ENCODE data around the gene POLE.
A peak's percentile ranks its signal among the peaks of the same experiment; 100 is the strongest.
"Not testable (repeated sequence)": the region's sequence is repeated elsewhere in the genome, so short reads cannot be mapped to it uniquely, and the experiment has no call there.

The POLE gene

DNA sequence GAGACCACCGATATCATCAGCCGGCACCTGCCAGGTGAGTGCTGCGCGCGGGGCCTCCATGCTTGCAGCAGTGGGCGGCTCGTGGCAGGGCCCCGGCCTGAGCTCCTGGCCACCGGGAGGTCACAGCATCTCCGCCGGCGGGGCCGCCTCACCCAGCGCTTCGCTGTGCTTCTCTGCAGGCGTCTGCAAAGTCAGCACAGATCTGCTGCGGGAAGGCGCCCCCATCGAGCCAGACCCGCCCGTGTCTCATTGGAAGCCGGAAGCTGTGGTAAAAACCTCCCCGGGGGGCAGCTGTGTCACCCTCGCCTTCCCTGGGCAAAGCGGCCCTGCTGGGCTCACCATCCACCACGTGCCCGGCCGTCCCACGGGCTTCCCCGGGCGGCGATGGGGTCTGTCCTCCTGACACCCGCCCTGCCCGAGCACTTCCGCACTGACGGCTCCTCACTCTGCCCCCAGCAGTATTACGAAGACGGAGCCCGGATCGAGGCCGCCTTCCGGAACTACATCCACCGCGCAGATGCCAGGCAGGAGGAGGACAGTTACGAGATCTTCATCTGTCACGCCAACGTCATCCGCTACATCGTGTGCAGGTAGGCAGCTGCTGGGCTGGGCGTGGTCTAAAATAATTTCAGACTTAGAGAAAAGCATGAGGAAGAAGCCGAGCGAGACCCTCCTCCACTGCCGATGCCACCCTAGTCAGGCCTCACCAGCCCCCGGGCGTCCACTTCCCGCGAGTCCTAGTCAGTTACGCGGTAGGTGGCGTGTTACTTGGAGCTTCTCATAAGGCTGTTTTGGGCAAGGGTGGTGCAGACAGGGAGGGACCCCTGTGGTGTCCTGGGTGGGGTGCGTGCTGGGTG, 30.6 kb upstream of the POLE start:
- no peak for DNase-seq (ENCODE audit: low spot score)

DNA sequence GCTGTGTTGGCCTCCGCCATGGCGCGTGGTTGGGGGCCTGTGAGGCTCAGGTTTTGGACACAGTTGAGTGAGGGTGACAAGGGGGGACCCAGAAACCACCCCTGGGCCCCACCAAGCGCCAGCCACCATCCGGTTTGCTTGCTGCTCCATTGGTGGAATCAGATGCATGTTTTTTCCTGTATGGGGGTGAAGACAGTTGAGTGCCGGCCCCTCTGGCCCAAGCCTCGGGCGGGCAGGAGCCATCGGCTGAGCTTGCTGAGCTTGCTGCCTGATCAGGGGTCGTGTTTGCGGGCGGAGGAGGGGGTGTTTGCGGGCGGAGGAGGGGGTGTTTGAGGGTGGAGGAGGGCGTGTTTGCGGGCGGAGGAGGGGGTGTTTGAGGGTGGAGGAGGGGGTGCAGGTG, 29.9 kb upstream of the POLE start:
- no peak for DNase-seq (ENCODE audit: low spot score)

DNA sequence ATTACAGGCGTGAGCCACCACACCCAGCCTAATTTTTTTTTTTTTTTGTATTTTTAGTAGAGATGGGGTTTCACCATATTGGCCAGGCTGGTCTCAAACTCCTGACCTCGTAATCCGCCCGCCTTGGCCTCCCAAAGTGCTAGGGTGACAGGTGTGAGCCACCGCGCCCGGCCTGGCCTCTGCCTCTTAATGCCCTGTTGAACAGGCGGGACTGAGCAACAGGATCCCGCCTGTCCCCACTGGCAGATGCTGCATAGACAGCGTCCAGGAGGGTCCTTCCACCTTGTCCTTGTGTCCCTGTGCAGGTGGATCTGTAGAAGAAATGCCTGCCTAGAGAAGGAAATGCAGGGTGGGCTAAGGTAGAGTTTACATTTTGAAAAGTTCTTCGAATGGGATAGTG, 29.2 kb upstream of the POLE start:
- DNase-seq (ENCODE audit: low spot score): no peak

DNA sequence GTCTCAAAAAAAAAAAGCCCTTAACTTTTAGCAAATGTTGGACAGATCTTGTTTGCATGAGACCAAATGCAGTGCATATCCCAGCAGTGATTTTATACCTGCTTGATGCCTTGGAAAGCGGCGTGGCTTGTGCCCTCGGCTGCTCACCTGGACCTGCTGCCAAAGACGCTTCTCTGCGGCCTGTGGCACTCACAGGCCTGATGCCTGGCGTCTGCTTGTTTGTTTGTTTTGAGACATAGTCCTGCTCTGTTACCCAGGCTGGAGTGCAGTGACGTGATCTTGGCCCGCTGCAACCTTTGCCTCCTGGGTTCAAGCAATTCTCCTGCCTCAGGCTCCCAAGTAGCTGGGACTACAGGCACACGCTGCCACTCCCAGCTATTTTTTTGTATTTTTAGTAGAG, 28.7 kb upstream of the POLE start:
- DNase-seq (ENCODE audit: low spot score): no peak

DNA sequence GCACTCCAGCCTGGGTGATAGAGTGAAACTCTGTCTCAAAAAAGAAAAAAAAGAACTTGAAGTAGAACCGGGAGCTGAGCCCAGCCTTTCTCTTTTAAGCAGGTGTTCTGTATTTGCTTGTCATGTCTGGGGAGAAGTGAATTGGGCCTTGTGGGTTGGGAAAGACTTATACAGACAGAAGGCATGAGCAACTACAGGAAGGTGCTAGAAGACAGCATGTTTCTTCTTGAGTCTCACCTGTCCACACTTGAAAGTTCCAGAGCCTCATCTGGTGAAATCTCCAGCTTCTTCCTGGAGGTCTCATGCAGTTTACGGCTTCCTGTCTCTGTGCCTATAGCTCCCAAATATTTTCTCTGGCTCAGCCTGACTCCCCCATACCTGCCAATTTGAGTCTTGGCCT, 26.0 kb upstream of the POLE start:
- DNase-seq (ENCODE audit: low spot score): no peak

DNA sequence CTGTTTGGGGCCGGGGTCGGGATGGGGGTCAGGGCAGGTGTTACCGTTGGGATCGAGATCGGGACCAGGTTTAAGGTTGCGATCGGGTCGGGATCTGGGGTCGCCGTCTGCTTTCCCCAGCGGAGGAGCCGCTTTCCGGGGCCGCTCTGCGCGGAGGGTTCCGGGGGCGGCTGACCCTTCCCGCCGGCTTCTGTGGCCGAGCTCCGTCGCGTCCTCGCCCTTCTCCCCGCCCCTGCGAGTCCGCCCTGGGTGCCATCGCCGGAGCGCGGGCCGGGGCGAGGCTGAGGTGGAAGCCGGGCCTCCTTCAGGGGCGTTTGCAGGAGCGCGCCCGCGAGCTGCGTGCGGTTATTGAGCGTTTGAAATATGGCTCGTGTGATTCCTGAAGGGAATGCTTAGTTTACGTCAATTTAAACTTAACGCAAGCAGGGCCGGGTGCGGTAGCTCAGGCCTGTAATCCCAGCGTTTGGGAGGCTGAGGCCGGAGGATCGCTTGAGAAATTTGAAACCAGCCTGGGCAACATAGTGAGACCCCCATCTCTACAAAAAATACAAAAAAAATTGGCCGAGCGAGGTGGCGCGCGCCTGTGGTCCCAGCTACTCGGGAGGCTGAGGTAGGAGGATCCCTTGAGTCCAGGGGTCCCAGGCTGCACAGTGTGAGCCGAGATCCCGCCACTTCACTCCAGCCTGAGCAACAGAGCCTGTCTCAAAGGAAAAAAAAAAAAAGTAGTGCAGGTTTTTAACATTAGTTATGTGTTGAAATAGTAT, 24.1 kb upstream of the POLE start:
- no peak for DNase-seq (ENCODE audit: low spot score)

DNA sequence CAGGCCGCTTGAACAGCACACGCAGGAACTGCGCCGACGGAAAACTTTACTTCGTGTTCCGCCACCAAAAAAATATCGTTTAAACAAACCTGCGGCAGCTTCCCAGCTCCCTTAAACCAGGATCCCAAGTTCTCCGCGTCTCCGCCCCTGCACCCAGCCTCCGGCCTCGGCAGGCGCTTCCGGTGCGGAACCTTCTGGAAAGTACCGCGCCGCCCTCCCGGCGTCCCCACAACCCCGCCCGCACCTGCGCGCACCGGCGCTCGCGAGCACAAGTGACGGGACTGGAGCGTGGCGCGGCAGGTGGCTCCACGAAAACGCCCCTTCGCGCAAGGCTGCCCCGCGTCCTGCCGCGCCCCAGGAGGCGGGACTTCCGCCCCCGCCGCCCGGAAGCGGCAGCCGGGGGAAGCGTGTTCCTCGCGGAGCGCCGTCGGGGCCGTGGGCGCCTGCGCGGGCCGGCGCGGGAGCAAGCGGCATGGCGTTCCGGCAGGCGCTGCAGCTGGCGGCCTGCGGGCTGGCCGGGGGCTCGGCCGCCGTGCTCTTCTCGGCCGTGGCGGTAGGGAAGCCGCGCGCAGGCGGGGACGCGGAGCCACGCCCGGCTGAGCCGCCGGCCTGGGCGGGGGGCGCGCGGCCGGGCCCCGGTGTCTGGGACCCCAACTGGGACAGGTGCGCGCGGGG, 23.4 kb upstream of the POLE start, which contains the start of gene PGAM5:
PGAM5 (plus strand) TSS at position 438 of the 675 bp plus-strand sequence; CDS start at position 473, 35 bp downstream.
- DNase-seq (ENCODE audit: low spot score): peak; percentile 85

DNA sequence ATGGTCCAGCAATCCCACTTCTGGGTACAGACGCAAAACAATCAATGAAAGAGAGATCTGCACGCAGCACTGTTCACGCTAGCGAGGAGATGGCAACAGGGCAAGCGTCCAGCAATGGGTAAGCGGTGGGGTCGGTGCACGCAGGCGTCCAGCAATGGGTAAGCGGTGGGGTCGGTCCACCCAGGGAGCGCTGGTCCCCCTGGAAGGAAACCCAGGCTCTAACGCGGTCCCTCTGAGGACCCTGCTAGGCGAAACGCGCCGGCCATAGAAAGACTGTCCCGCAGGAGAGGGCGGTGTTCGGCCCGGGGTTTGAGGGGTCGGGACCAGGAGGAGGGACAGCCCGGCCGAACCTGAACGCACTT, 22.9 kb upstream of the POLE start:
- DNase-seq (ENCODE audit: low spot score): no peak

DNA sequence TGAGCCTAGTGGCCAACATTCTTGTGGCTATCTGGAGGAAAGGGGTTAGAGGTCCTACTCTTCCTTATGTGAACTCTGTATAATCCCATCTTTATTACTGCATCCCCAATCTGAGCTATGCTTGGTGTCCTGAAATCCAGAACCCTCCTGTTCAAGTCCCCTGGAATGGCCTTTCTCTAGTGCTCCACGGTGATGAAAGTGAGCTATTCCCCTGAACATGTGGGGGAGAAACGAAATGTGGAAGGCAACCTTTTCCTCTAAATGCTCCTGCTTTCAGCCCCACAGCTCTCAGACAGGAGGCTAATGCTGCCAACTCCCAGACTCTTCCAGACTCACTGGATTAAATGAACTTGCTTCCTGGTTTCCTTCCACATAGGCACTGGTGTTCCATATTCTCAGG, 21.0 kb upstream of the POLE start:
- no peak for DNase-seq (ENCODE audit: low spot score)

DNA sequence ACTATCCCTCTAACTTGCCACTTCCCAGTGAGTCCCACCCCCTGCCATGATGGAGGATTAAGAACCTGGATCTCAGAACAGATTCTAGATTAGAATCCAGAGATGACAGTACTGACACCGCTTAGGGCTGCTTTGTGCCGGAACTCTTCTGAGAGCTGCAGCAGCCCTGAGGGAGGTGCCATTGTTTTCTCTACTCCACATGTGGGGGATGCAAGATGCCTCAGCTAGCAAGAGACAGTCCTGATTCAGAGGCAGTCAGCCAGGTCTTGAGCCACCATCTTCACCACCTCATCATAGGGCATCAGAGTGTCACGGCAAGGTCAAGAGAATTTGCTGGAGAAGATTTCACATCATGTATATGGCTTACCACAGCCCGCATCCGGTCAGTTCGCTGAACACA, 20.1 kb upstream of the POLE start:
- no peak for DNase-seq (ENCODE audit: low spot score)

DNA sequence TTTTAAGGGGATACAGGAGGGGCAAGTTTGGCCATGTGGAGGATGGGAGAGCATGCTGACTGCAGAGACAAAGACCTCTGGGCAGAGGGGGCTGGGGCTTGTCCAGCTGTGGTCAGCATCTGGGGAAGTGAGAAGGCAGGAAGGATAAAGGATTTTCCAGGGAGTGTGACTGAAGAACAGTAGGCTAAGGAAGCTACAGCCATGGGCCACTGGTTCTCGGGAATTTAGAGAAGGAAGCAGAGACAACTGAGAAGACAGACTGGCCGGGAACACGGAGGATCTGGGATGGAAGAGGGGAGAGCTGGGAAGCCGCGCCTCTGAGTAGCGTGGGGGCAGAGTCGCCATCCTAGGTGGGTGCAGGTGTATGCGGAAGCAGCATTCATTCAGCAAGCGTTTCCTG, 16.5 kb upstream of the POLE start:
- DNase-seq (ENCODE audit: low spot score): no peak

DNA sequence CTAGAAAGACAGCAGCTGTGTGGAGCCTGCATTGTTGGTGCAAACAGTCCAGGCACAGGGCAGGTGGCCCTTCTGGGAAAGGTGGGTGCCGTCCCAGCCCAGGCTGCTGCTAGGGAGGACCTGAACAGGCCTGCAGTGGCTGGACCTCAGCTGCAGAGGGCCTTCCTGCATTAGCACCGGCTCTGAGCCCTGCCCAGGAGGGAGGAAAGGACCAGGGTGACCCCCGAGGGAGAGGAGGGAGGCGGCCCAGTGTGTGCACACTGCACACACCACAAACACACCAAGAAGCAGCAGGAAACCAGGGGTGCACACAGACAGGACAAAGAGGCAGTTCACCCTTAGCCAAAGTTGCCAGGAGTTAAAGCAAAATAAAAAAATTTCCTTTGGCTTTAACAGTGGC, 15.5 kb upstream of the POLE start:
- no peak for DNase-seq (ENCODE audit: low spot score)

DNA sequence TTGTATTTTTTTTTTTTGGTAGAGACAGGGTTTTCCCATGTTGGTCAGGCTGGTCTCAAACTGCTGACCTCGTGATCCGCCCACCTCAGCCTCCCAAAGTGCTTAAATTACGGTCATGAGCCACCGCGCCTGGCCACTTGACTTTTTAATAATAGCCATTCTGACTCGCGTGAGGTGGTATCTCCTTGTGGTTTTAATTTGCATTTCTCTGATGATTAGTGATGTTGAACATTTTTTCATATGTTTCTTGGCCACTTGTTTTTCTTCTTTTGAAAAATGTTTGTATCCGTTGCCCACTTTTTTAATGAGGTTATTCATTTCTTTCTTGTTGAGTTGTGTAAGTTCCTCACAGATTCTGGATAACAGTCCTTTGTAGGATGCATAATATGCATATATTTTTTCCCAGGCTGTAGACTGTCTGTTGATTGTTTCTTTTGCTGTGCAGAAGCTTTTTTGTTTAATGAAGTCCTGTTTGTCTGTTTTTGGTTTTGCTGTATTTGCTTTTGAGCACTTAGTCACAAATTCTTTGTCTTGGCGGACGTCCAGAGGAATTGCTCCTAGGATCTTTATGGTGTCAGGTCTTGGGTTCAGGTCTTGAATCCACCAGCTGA, 13.2 kb upstream of the POLE start:
- DNase-seq (ENCODE audit: low spot score): no peak

DNA sequence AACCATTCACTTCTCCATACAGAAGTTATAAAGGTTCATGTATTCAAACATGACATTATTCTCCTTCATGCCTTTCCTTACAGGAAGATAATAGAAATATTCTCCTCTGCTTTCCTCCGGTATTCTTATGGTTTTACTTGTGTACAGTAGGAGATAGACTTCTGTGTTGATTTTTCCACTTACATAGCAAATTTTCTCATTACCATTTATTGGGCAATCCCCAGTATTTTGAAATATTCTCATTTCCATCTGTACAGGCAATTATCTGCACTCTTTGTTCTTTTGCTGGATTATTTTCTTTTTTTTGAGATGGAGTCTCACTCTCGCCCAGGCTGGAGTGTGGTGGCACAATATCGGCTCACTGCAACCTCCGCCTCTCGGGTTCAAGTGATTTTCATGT, 11.2 kb upstream of the POLE start:
- no peak for DNase-seq (ENCODE audit: low spot score)

DNA sequence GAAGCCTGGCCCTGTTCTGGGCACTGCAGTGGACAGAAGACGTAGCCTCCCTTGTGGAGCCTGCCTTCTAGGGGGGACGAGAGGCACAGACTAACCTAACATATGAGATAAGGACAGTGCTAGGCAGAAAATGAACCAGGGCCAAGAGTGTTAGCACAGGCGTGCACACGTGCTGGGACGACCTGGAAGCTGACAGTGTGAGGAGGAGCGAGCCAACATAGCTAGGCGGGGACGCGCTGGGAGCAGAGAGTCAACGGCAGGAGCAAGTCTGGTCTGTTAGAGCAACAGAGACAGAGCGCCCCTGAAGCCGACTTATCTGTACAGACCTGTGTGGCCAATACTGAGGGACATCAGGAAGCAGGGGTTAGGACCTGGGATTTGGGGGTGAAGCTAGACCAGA, 8.3 kb upstream of the POLE start:
- DNase-seq (ENCODE audit: low spot score): no peak

DNA sequence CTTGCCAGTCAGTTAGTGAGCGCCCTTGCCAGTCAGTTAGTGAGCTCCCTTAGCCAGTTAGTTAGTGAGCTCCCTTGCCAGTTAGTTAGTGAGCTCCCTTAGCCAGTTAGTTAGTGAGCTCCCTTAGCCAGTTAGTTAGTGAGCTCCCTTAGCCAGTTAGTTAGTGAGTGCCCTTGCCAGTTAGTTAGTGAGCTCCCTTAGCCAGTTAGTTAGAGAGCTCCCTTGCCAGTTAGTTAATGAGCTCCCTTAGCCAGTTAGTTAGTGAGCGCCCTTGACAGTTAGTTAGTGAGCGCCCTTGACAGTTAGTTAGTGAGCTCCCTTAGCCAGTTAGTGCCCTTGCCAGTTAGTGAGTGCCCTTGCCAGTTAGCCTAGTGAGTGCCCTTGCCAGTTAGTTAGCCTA, 7.7 kb upstream of the POLE start:
- DNase-seq (ENCODE audit: low spot score): not testable (repeated sequence)

DNA sequence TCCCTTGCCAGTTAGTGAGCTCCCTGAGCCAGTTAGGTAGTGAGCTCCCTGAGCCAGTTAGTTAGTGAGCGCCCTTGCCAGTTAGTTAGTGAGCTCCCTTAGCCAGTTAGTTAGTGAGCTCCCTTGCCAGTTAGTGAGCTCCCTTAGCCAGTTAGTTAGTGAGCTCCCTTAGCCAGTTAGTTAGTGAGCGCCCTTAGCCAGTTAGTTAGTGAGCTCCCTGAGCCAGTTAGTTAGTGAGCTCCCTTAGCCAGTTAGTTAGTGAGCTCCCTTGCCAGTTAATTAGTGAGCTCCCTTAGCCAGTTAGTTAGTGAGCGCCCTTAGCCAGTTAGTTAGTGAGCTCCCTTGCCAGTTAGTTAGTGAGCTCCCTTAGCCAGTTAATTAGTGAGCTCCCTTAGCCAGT, 4.9 kb upstream of the POLE start:
- DNase-seq (ENCODE audit: low spot score): not testable (repeated sequence)

DNA sequence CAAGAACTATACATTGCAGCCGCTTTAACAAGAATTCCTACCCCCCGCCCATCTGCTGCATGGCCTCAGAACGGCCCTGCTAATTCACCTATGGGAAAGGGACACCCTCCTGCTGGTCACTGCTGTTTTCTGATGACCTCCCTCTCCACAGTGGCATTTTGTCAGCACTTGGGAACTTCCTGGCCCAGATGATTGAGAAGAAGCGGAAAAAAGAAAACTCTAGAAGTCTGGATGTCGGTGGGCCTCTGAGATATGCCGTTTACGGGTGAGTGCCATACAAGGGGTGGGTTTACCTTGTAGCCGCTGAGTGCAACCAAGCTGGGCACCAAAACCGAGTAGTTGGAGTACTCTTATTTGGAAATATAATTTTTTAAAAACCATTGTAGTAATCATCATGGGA, 3.0 kb upstream of the POLE start:
- no peak for DNase-seq (ENCODE audit: low spot score)

DNA sequence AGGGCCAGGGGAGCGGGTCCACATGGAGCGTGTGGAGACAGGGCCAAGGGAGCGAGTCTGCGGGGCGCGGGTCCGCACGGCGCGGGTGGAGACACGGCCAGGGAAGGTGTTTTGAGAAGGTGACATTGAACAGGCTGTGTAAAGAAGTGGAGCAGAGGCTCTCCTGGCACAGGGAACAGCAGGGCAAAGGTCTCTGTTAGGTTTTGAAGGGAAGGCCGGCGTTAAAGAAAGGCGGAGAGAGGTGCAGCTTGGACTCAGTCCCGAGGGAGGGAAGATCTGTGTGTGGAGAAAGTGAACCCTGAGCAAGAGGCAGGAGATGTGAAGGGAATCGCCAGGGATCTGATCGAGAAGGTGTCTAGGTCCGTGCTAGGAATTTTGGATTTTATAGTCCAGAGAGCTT, 2.1 kb upstream of the POLE start:
- DNase-seq (ENCODE audit: low spot score): peak; percentile 46

DNA sequence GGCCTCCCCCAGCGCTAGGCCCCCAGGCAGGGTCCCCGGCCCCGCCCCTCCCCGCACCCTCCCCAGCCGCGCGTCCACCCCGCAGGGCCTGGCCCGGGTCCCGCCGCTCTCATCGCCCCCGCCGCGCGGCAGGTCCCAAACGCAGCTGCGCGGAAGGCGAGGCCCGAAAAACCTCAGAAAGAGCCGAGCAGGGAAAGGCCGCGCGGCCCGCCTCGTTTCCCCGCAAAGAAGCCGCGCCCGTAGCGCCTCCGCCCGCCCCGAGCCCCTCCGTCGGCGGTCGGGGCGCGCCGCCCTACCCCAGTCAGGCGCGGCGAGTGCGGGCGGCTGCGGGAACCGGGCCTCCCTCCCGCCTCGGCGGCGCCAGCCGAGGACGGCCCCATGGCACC, 324 bp downstream of the POLE start:
- DNase-seq (ENCODE audit: low spot score): peak; percentile 24

DNA sequence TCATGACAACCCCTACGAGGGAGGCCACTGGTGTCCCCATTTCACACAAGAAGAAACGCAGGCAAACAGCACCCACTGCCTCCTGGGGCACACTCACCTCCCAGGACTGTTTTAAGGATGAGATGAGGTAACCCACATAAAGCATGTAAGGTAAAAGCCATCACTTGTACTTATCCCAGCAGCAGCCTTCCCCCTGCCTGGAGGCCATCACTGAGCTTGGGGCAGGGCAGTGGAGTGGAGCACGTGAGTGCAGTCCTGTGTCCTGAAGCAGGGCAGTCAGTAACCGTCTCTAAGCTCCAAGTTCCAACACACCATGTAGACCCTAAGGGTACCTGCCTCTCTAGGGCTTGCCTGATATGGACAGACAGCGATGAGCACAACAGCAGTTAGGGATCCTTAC, 1.7 kb downstream of the POLE start:
- DNase-seq (ENCODE audit: low spot score): no peak

DNA sequence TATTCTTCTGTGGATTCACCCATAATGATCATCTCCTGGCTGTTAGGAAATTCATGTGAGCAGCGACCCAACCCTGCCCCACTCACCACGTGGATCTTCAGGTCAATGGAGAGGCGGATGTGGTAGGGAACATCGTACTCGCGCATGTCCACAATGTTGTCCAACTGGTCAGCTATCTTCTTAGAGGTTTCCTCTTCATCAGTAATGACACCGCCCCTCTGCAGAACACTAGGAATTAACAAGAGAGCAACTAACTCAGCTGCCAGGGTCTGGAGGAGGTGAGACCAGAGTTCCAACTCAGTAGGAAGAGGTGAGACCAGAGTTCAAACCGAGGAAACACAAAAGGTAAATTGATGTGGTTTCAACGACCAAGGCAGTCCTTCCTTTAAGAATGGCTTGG, 9.7 kb downstream of the POLE start:
- DNase-seq (ENCODE audit: low spot score): no peak

Measured in HuH-7.5 (cell line).